ENCODE results near the gene DMRT1.
"Not testable (repeated sequence)": the region's sequence is repeated elsewhere in the genome, so short reads cannot be mapped to it uniquely, and the experiment has no call there.

Gene DMRT1

GRCh38 chr9:912776-913175, 71.3 kb downstream of the DMRT1 start:
- in situ Hi-C loops (cut with MboI; ENCODE audit: low pct_unique_long_range_greater_than_20kb, low sequenced_read_pairs, unreplicated experiment): no loop called here
- no peak for DNase-seq (ENCODE audit: low spot score)
- TF ChIP-seq CTCF (IDR thresholded peaks at IDR 0.05; ENCODE audit: extremely low read depth, insufficient read depth, missing control alignments): no peak

GRCh38 chr9:913526-913925, 72.0 kb downstream of the DMRT1 start:
- in situ Hi-C loops (cut with MboI; ENCODE audit: low pct_unique_long_range_greater_than_20kb, low sequenced_read_pairs, unreplicated experiment); DNase-seq (ENCODE audit: low spot score): not testable (repeated sequence)

- DNase-seq (ENCODE audit: low spot score): no peak
- no peak for TF ChIP-seq CTCF (IDR thresholded peaks at IDR 0.05; ENCODE audit: extremely low read depth, insufficient read depth, missing control alignments)
- in situ Hi-C loops (cut with MboI; ENCODE audit: low pct_unique_long_range_greater_than_20kb, low sequenced_read_pairs, unreplicated experiment): no loop called here
These were observed 76.2 kb downstream of the DMRT1 start for GRCh38 chr9:917730-918129.

DNA sequence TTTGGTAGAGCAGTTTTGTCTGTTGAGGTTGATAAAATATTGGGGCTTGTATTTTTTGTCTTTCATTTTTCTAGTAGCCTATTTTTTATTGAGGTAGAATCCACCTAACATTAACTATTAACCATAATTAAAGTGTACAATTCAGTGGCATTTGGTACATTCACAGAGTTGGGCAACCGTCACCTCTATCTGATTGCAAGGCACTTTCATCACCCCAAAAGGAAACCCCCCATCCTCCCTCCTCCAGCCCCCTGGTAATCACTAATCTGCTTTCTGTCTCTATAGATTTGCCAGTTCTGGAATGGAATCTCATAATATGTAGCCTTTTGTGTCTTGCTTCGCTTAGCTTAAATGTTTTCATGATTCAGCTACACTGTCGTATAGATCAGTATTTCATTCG, 79.4 kb downstream of the DMRT1 start:
- no peak for DNase-seq (ENCODE audit: low spot score)
- no peak for TF ChIP-seq CTCF (IDR thresholded peaks at IDR 0.05; ENCODE audit: extremely low read depth, insufficient read depth, missing control alignments)
- in situ Hi-C loops (cut with MboI; ENCODE audit: low pct_unique_long_range_greater_than_20kb, low sequenced_read_pairs, unreplicated experiment): no loop called here

- DNase-seq (ENCODE audit: low spot score): no peak
- no peak for TF ChIP-seq CTCF (IDR thresholded peaks at IDR 0.05; ENCODE audit: extremely low read depth, insufficient read depth, missing control alignments)
- in situ Hi-C loops (cut with MboI; ENCODE audit: low pct_unique_long_range_greater_than_20kb, low sequenced_read_pairs, unreplicated experiment): no loop called here
These were observed 80.7 kb downstream of the DMRT1 start for GRCh38 chr9:922171-922570.

DNA sequence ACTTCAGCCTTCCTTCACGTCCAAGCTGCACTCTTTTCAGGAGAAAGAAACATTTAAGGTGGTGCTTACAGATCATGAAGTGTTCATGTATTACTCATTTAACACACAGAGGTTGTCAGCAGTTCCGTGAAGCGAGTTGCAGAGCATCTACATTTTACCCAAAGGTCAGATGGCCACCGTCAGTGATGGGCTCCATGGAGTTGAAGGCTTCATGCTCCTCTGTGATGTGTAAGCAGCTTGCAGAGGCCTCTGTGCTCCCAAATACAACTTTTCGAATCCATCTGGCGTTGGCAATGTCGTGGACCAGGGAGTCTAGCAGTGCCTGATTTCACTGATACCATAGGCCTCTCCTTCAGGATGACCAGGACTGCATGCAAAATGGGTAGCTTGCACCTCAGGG, 81.2 kb downstream of the DMRT1 start:
- in situ Hi-C loops (cut with MboI; ENCODE audit: low pct_unique_long_range_greater_than_20kb, low sequenced_read_pairs, unreplicated experiment): no loop called here
- no peak for TF ChIP-seq CTCF (IDR thresholded peaks at IDR 0.05; ENCODE audit: extremely low read depth, insufficient read depth, missing control alignments)

DNA sequence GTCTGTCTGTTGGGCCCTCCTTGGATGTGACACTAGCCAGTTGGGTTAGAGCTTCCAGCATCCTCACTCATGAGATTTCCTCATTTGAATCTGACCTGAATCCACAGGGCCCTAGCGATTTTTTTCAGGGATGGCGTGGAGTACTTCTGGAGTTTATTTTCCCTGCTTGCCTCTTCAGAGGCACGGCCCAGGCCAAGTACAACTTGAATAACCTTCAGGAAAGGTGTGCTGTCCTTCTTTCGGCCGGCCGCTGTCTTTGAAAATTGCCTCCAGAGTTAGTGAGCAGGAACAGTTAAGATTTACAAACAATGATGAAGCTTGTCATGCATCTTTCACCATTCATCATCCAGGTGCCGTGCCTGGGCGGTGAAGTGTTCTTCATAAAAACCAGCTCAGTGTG, 85.5 kb downstream of the DMRT1 start:
- DNase-seq (ENCODE audit: low spot score): no peak
- in situ Hi-C loops (cut with MboI; ENCODE audit: low pct_unique_long_range_greater_than_20kb, low sequenced_read_pairs, unreplicated experiment): no loop called here
- TF ChIP-seq CTCF (IDR thresholded peaks at IDR 0.05; ENCODE audit: extremely low read depth, insufficient read depth, missing control alignments): no peak

More for the DNA sequence above, 81.2 kb downstream of the DMRT1 start:
- DNase-seq (ENCODE audit: low spot score): no peak
